ENCODE measurements around the gene SPNS2. TPM values are rescaled to one million over a fixed set of nuclear protein-coding genes. Genes with fewer than 3 reads are reported as not detected.

Gene SPNS2
- total RNA-seq, 1 donor from 2014 or later = 0.38 TPM

DNA sequence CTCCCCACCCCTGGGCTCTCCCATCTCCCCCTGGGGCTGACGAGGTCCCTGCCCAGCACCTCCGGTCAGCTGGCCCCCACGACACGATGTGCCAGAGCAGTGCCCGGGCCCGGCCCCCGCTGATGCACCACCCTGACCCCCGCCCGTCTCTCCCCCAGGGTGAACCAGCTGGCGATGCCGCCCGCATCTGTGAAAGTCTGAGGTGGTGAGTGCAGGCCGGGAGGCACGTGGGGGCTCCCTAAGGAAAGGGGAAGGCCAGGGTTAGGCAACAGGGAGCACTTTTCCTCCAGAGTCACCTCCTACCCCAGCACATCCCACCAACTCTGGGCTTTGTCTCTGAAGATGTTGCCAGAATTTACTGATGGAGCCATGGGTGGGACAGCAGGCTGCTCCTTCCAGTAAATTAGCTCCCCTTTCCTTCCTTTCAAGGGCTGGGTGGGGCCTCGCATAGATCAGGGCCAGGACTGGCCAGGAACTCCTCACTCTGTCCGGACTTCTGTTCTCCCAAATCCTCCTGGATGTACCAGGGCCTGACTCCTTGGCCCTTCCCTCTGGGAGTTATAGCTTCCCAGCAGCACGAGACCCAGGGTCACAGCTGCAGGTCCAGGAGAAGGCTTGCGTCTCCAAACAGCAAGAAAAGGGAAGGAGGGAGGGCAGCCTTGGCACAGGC, 38.2 kb downstream of the SPNS2 start:
- ATAC-seq (ENCODE audit: low read depth) = no peak
- ChIA-PET CTCF (no interaction called here), POLR2A (interaction anchor here (1.0 kb wide), 1 partner anchor 17 kb away, joined by 3 read pairs; no protein-coding TSS in a partner anchor)
- intact Hi-C loops (cut with micrococcal nuclease) = loop anchor here (10.0 kb wide), 1 partner anchor 112 kb away; no protein-coding TSS in a partner anchor
- H3K4me3 Mint-ChIP-seq = no peak overlapping the region
- H3K27ac Mint-ChIP-seq = no peak overlapping the region
- peaks cover 25% of the 10 kb centered on the region for H3K36me3 Mint-ChIP-seq (ENCODE audit: low read depth)
- peaks cover 4% of the 10 kb centered on the region for H3K27me3 Mint-ChIP-seq
- peaks cover 1% of the 10 kb centered on the region for H3K4me1 Mint-ChIP-seq
- no peak for DNase-seq
- TF ChIP-seq, protein P1, sequence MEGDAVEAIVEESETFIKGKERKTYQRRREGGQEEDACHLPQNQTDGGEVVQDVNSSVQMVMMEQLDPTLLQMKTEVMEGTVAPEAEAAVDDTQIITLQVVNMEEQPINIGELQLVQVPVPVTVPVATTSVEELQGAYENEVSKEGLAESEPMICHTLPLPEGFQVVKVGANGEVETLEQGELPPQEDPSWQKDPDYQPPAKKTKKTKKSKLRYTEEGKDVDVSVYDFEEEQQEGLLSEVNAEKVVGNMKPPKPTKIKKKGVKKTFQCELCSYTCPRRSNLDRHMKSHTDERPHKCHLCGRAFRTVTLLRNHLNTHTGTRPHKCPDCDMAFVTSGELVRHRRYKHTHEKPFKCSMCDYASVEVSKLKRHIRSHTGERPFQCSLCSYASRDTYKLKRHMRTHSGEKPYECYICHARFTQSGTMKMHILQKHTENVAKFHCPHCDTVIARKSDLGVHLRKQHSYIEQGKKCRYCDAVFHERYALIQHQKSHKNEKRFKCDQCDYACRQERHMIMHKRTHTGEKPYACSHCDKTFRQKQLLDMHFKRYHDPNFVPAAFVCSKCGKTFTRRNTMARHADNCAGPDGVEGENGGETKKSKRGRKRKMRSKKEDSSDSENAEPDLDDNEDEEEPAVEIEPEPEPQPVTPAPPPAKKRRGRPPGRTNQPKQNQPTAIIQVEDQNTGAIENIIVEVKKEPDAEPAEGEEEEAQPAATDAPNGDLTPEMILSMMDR (IDR thresholded peaks at IDR 0.05) = no peak
- H3K9me3 Mint-ChIP-seq = no peaks in the 10 kb centered on the region

DNA sequence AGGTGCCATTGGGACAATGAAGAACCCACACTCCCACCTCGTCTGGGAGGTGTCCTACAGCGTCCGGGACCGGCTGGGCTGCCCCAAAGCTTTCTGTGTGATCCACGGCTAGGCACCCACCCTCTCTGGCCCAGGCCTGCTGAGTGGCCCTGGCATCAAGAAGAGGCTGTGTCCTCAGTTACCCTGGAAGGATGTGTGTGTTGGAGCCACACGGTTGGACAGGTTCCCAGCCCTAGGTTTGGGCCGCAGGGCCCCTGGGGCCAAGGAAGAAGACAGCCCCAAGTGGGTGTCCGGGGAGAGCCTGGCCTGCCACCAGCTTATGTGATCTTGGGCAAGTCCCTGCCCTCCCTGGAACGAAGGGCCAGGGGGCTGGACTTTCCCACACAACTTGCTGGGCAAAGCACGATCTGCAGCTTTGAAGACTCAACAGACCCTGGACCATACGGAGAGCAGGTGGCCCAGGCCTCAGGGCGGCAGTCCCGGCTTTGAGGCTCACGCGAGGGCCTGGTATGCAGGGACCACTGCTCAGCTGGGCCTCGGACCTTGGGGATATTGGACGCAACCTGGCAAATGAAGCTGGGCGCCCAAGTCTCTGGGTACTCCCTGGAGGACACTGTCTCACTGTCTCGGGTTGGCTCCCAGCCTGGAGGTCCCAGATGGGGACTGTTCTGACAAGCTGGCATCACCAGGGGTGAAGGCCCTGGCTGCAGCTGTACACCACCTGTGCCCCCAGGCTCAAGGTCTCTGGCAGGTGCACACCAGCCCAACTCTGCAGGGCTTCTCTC, 39.0 kb downstream of the SPNS2 start:
- Mint-ChIP-seq H3K9me3 (no peaks in the 10 kb centered on the region), H3K4me1 (peaks cover 1% of the 10 kb centered on the region), H3K36me3 (ENCODE audit: low read depth) (peaks cover 33% of the 10 kb centered on the region), H3K4me3 (no peak overlapping the region), H3K27me3 (no peaks in the 10 kb centered on the region), H3K27ac (no peak overlapping the region)
- CTCF ChIA-PET = interaction anchor here (0.9 kb wide), 1 partner anchor 116 kb away, joined by 3 read pairs; no protein-coding TSS in a partner anchor
- TF ChIP-seq, protein P1 (IDR thresholded peaks at IDR 0.05) = no peak
- ATAC-seq (ENCODE audit: low read depth) = no peak
- intact Hi-C loops (cut with micrococcal nuclease) = loop anchor here (10.0 kb wide), 1 partner anchor 113 kb away; no protein-coding TSS in a partner anchor
- POLR2A ChIA-PET = interaction anchor here (1.0 kb wide), 1 partner anchor 17 kb away, joined by 3 read pairs; no protein-coding TSS in a partner anchor
- no peak for DNase-seq

DNA sequence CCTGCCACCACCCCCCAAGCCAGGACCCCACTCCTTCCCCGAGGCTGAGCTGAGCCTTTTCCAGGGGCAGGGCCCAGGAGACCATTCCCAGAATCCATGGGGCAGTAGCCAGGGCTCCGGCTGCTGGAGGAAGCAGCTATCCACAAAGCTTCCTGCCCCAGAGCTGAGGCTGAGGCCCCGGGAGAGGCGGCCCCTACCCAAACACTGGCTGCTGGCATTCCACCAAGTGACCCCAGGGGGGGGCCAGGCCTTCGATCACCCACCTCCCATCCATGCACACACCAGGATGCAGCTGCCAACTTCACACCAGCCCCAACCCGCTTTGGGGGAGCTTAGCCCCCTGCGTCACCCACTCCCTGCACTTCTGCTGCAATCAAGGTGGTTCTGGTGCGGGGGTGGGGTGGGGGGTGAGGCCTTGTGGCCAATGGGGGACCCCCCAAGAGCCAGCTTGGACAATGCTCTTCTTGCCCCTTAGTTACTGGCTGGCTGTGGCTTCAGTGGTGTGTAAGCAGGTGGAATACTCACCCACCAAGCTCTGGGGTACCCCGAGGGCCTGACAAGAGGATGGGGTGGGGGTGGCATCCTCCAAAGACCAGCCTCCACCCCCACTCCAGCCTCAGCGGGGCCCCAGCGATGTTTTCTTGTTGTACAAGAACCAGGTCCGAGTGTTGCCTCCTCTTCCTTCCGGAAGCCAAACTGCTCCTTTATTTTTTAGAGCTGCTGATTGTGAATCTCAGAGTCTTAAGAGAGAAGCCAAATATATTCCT, 39.7 kb downstream of the SPNS2 start:
- Mint-ChIP-seq H3K27ac (no peak overlapping the region), H3K4me1 (peaks cover 1% of the 10 kb centered on the region), H3K27me3 (no peaks in the 10 kb centered on the region), H3K4me3 (no peak overlapping the region), H3K36me3 (ENCODE audit: low read depth) (peaks cover 40% of the 10 kb centered on the region), H3K9me3 (no peaks in the 10 kb centered on the region)
- CTCF ChIA-PET = interaction anchor here (0.9 kb wide), 1 partner anchor 116 kb away, joined by 3 read pairs; no protein-coding TSS in a partner anchor
- TF ChIP-seq, protein P1 (IDR thresholded peaks at IDR 0.05) = no peak
- no peak for ATAC-seq (ENCODE audit: low read depth)
- intact Hi-C loops (cut with micrococcal nuclease) = loop anchor here (10.0 kb wide), 1 partner anchor 114 kb away; no protein-coding TSS in a partner anchor
- no peak for DNase-seq
- POLR2A ChIA-PET = interaction anchor here (0.6 kb wide), 2 partner anchors 12 to 332 kb away, joined by 3 to 4 read pairs; no protein-coding TSS in a partner anchor

DNA sequence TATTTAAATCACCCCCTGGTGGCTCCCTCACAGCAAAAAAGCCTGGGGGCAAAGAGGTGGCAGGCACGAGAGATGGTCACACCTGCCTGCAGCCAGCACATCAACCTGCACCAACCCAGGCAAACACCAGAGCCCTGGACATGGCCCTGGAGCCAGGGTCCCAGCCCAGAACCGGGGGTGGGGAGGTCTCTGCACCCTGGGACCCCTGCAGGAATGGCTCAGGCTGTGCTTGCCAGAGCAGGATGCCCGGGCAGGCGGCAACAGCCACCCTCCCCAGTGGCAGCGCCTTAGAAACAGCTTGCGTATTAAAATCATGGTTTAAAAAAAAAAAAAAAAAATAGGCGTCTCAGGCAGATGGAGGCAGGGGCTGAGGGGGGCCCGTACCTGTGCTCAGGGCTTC, 40.3 kb downstream of the SPNS2 start:
- ChIA-PET POLR2A (interaction anchor here (0.6 kb wide), 2 partner anchors 11 to 332 kb away, joined by 3 to 4 read pairs; no protein-coding TSS in a partner anchor), CTCF (no interaction called here)
- no peak for DNase-seq
- H3K9me3 Mint-ChIP-seq = no peaks in the 10 kb centered on the region
- H3K4me1 Mint-ChIP-seq = peaks cover 1% of the 10 kb centered on the region
- no peak overlapping the region for H3K4me3 Mint-ChIP-seq
- H3K36me3 Mint-ChIP-seq (ENCODE audit: low read depth) = peaks cover 45% of the 10 kb centered on the region
- intact Hi-C loops (cut with micrococcal nuclease) = loop anchor here (10.0 kb wide), 1 partner anchor 114 kb away; no protein-coding TSS in a partner anchor
- no peak for ATAC-seq (ENCODE audit: low read depth)
- no peak overlapping the region for H3K27ac Mint-ChIP-seq
- H3K27me3 Mint-ChIP-seq = no peaks in the 10 kb centered on the region
- TF ChIP-seq, protein P1 (IDR thresholded peaks at IDR 0.05) = no peak
